GM12878 (cell line): Measurements from ENCODE around the gene ZNF385D.

Source experiments
- CEBPB ChIP-seq, 2 experiments: fragments of 150-350 bp in 1 of 2; IDR thresholded peaks; 2 replicates each; pipeline ENCODE4 v1.6.1; 2012 to 2014; ENCODE audit warnings: low read depth in 2 of 2, low read length in 2 of 2, borderline replicate concordance in 1 of 2, inconsistent platforms in 1 of 2
- CTCF ChIP-seq, 3 experiments: IDR thresholded peaks in 2 of 3; conservative IDR thresholded peaks in 1 of 3; 2 replicates each; pipeline ENCODE4 v1.5.1; 2011; ENCODE audit warnings: low read depth in 3 of 3, low read length in 3 of 3, mild to moderate bottlenecking in 3 of 3, control low read depth in 2 of 3, moderate library complexity in 2 of 3, inconsistent platforms in 1 of 3, mixed read lengths in 1 of 3; ENCODE audit not compliant: control insufficient read depth in 2 of 3, insufficient read depth in 1 of 3; ENCODE audit errors: extremely low read depth in 1 of 3
- EP300 ChIP-seq, 2 experiments: fragments of 150-350 bp in 1 of 2; IDR thresholded peaks; 2 replicates each; pipeline ENCODE4 v1.6.1; 2011 to 2012; ENCODE audit warnings: low read depth in 2 of 2, low read length in 2 of 2, borderline replicate concordance in 1 of 2, improper control_type of control experiment in 1 of 2, inconsistent platforms in 1 of 2; ENCODE audit not compliant: control insufficient read depth in 1 of 2
- EZH2 ChIP-seq: IDR thresholded peaks from 2 replicates; pipeline ENCODE4 v1.6.1; 2012; ENCODE audit warnings: low read depth, mild to moderate bottlenecking, control low read depth, inconsistent platforms, low read length, borderline replicate concordance; ENCODE audit not compliant: control insufficient read depth
- GABPA ChIP-seq: IDR thresholded peaks from 2 replicates; pipeline ENCODE4 v1.6.1; 2014; ENCODE audit warnings: antibody characterized with exemption, low read depth, mild to moderate bottlenecking, inconsistent platforms
- PBX3 ChIP-seq: IDR thresholded peaks from 2 replicates; pipeline ENCODE4 v1.6.1; 2011; ENCODE audit warnings: mild to moderate bottlenecking, low read depth, low read length, moderate library complexity; ENCODE audit not compliant: insufficient replicate concordance
- POLR2A ChIP-seq: IDR thresholded peaks from 2 replicates; pipeline ENCODE4 v1.6.1; 2011; ENCODE audit warnings: low read depth, mild to moderate bottlenecking, low read length
- SMC3 ChIP-seq: IDR thresholded peaks from 2 replicates; pipeline ENCODE4 v1.6.1; 2011; ENCODE audit warnings: low read length, improper control_type of control experiment, borderline replicate concordance
- YY1 ChIP-seq: IDR thresholded peaks from 2 replicates; pipeline ENCODE4 v1.6.1; 2011; ENCODE audit warnings: low read depth, mild to moderate bottlenecking, low read length
- ZNF384 ChIP-seq: IDR thresholded peaks from 2 replicates; pipeline ENCODE4 v1.6.1; 2012; ENCODE audit warnings: low read depth, mild to moderate bottlenecking, low read length, improper control_type of control experiment, borderline replicate concordance

- no peak for TF ChIP-seq EP300 (IDR thresholded peaks at IDR 0.05; ENCODE audit: borderline replicate concordance in 1 of 2, control insufficient read depth in 1 of 2, low read depth in 2 of 2, low read length in 2 of 2)
- no peak for TF ChIP-seq CTCF (IDR thresholded peaks at IDR 0.05 in 2 of 3, conservative IDR thresholded peaks at IDR 0.05 in 1 of 3; ENCODE audit: control insufficient read depth in 2 of 3, extremely low read depth in 1 of 3, insufficient read depth in 1 of 3, low read depth in 3 of 3, low read length in 3 of 3)
- TF ChIP-seq YY1 = no peak
- TF ChIP-seq EZH2 = no peak
- TF ChIP-seq ZNF384 = no peak
- TF ChIP-seq CEBPB (IDR thresholded peaks at IDR 0.05; ENCODE audit: borderline replicate concordance in 1 of 2, low read depth in 2 of 2, low read length in 2 of 2) = no peak
- no peak for TF ChIP-seq SMC3
- TF ChIP-seq POLR2A = no peak
- TF ChIP-seq GABPA = no peak
- no peak for TF ChIP-seq PBX3
These were observed 4.9 kb upstream of the ZNF385D start for GRCh38 chr3:21755896-21756295.
